HCT116 (cell line): ENCODE results near the gene TLE5. TPM values are rescaled to one million over a fixed set of nuclear protein-coding genes. Genes with fewer than 3 reads are reported as not detected.

ENCODE experiments used
- ATAC-seq: fragments of 200-7000 bp; cut with Tn5 transposase; 2 replicates; pipeline ENCODE4 v1.9.1; 2020; ENCODE audit warnings: mild to moderate bottlenecking, moderate library complexity
- BruUV-seq: library from RNA; stranded (reverse); fragments of 400-500 nt; replicated peaks from 2 replicates; lab custom pipeline; 2021; lab: Mats Ljungman, UMichigan
- CTCF ChIA-PET: fragments of 300-600 bp; sonication (Branson Sonifier 250); formaldehyde crosslinking; loops from one replicate; lab custom pipeline; 2021; ENCODE audit warnings: antibody characterized with exemption; lab: Charles Lee
- POLR2A ChIA-PET: fragments of 300-600, 350-600 bp; sonication (Branson Sonifier 250); formaldehyde crosslinking; loops from one replicate; lab custom pipeline; 2021; ENCODE audit warnings: antibody characterized with exemption; lab: Charles Lee
- RAD21 ChIA-PET, 2 experiments: fragments of 300-600 bp; sonication (Branson Sonifier 250); formaldehyde crosslinking; loops; one replicate each; lab custom pipeline; 2023; ENCODE audit warnings: low total read pairs in 2 of 2; ENCODE audit not compliant: uncharacterized antibody in 2 of 2, unreplicated experiment in 2 of 2, low non-redundant PET in 1 of 2; lab: Charles Lee
- DNase-seq: peaks from one replicate; pipeline ENCODE4 v3.0.0-alpha.2; 2010; ENCODE audit warnings: low read depth, low spot score
- H2AFZ ChIP-seq: fragments of 200-600 bp; shearing (Covaris generic), sonication (generic); 2 replicates; pipeline ENCODE4 v1.6.1; 2017; ENCODE audit warnings: low read depth, mixed run types, mixed read lengths, antibody characterized with exemption, low read length; ENCODE audit not compliant: poor library complexity, severe bottlenecking
- H3K27ac ChIP-seq: 2 replicates; pipeline ENCODE4 v1.5.1; 2012; ENCODE audit warnings: low read depth, low read length
- H3K27me3 ChIP-seq: fragments of 200-600 bp; sonication (generic); 2 replicates; pipeline ENCODE4 v1.6.1; 2016; ENCODE audit warnings: mixed run types, low read length, mixed read lengths; ENCODE audit not compliant: insufficient read depth
- H3K36me3 ChIP-seq, 2 experiments: fragments of 200-500 bp in 1 of 2; fragments of 200-600 bp in 1 of 2; sonication (Bioruptor generic) in 1 of 2; sonication (generic) in 1 of 2; 2 replicates each; pipeline versions ENCODE4 v1.5.1 to v1.6.1; 2014 to 2016; ENCODE audit warnings: low read length in 2 of 2, inconsistent platforms in 1 of 2, mixed read lengths in 1 of 2, mixed run types in 1 of 2; ENCODE audit not compliant: insufficient read depth in 2 of 2, control insufficient read depth in 1 of 2
- H3K4me1 ChIP-seq, 2 experiments: fragments of 200-600 bp in 1 of 2; sonication (generic) in 1 of 2; 2 replicates each; pipeline versions ENCODE4 v1.5.1 to v1.6.1; 2012 to 2017; ENCODE audit warnings: low read length in 2 of 2, inconsistent platforms in 1 of 2, mild to moderate bottlenecking in 1 of 2, mixed read lengths in 1 of 2, mixed run types in 1 of 2, moderate library complexity in 1 of 2; ENCODE audit not compliant: insufficient read depth in 2 of 2, control insufficient read depth in 1 of 2
- H3K4me2 ChIP-seq: fragments of 200-600 bp; sonication (generic); 2 replicates; pipeline ENCODE4 v1.6.1; 2017; ENCODE audit warnings: mixed run types, low read length, mixed read lengths
- H3K4me3 ChIP-seq, 2 experiments: fragments of 200-600 bp in 1 of 2; sonication (generic) in 1 of 2; replicated peaks in 1 of 2; 2 replicates each; pipeline ENCODE4 v1.5.1; 2011 to 2016; ENCODE audit warnings: low read length in 2 of 2, control low read depth in 1 of 2, low read depth in 1 of 2, mild to moderate bottlenecking in 1 of 2, mixed read lengths in 1 of 2, mixed run types in 1 of 2
- H3K79me2 ChIP-seq: fragments of 200-600 bp; sonication (generic); 2 replicates; pipeline ENCODE4 v1.6.1; 2017; ENCODE audit warnings: mild to moderate bottlenecking, mixed run types, low read length, moderate library complexity, mixed read lengths; ENCODE audit not compliant: insufficient read depth
- H3K9ac ChIP-seq: fragments of 200-600 bp; sonication (generic); 2 replicates; pipeline ENCODE4 v1.6.1; 2016; ENCODE audit warnings: low read length, mixed read lengths
- H3K9me2 ChIP-seq: fragments of 200-600 bp; sonication (generic), shearing (Covaris generic); 2 replicates; pipeline ENCODE4 v1.6.1; 2017; ENCODE audit warnings: mixed run types, mild to moderate bottlenecking, moderate library complexity; ENCODE audit not compliant: insufficient read depth
- H3K9me3 ChIP-seq, 2 experiments: fragments of 200-500 bp in 1 of 2; fragments of 200-600 bp in 1 of 2; sonication (Bioruptor generic) in 1 of 2; sonication (generic) in 1 of 2; 2 replicates each; pipeline ENCODE4 v1.6.1; 2014 to 2017; ENCODE audit warnings: low read length in 2 of 2, mixed read lengths in 2 of 2, inconsistent platforms in 1 of 2, low read depth in 1 of 2, mild to moderate bottlenecking in 1 of 2, mixed run types in 1 of 2, moderate library complexity in 1 of 2; ENCODE audit not compliant: control insufficient read depth in 1 of 2, insufficient read depth in 1 of 2
- H4K20me1 ChIP-seq: fragments of 200-600 bp; sonication (generic), shearing (Covaris generic); 2 replicates; pipeline ENCODE4 v1.6.1; 2017; ENCODE audit warnings: mixed run types, mild to moderate bottlenecking, moderate library complexity; ENCODE audit not compliant: insufficient read depth
- CBX3 ChIP-seq: IDR thresholded peaks from 2 replicates; pipeline ENCODE4 v1.6.1; 2012; ENCODE audit warnings: low read depth
- CEBPB ChIP-seq: IDR thresholded peaks from 2 replicates; pipeline ENCODE4 v1.6.1; 2012; ENCODE audit warnings: low read depth
- ELF1 ChIP-seq: IDR thresholded peaks from 2 replicates; pipeline ENCODE4 v1.6.1; 2012; ENCODE audit warnings: low read depth, borderline replicate concordance
- EZH2 ChIP-seq: fragments of 200-600 bp; sonication (generic); IDR thresholded peaks from 2 replicates; pipeline ENCODE4 v1.6.1; 2017; ENCODE audit warnings: antibody characterized with exemption, mixed run types
- POLR2A ChIP-seq: IDR thresholded peaks from 2 replicates; pipeline ENCODE4 v1.7.0; 2011; ENCODE audit warnings: borderline replicate concordance; ENCODE audit not compliant: insufficient read depth, insufficient read length; ENCODE audit errors: extremely low read depth
- SIN3A ChIP-seq: IDR thresholded peaks from 2 replicates; pipeline ENCODE4 v1.6.1; 2012; ENCODE audit warnings: low read depth
- SRF ChIP-seq: IDR thresholded peaks from 2 replicates; pipeline ENCODE4 v1.6.1; 2012; ENCODE audit warnings: low read depth
- ZBTB33 ChIP-seq: IDR thresholded peaks from 2 replicates; pipeline ENCODE4 v1.6.1; 2011; ENCODE audit warnings: mild to moderate bottlenecking, low read length, moderate library complexity; ENCODE audit not compliant: insufficient replicate concordance; ENCODE audit errors: extremely low read depth
- ZFX ChIP-seq: fragments of 450-650 bp; IDR thresholded peaks from 2 replicates; pipeline ENCODE4 v1.6.1; 2017
- intact Hi-C: fragments of 100-400 bp; cut with micrococcal nuclease; formaldehyde crosslinking; loops from 2 replicates; pipeline ENCODE4 v1.10.0; 2022
- total RNA-seq: library from RNA; stranded (reverse); gene quantifications from one replicate; pipeline ENCODE4 v1.2.1, GENCODE V29; 2021; ENCODE audit not compliant: unreplicated experiment

TLE5 gene
- total RNA-seq, 1 experiment from 2014 or later: 263 TPM

DNA sequence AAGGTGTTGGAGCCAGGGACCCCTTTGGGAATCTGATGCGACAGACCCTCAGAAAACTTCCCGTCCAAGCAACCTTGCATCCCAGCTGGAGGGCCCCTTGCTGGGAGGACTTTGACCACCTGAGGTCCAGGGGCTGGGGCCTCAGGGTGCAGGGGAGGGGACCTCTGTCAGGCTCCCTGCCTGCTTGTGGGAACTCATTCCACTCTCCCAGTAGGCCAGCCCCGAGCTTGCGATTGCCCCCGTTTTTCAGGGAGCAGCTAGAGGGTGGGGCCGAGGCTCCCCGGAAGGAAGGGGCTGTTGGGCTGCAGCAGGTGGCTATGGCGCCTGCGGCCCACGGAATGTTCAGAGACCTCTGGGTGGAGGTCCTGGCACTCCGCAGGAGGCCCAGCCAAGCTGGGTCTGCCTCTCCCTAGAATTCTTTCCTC, 34.6 kb upstream of the TLE5 start:
- H3K4me1 ChIP-seq: peaks cover 3 to 19% of the 10 kb centered on the region in 2 experiments; a peak in 3 of 4 replicates
- no peak overlapping the region for H3K4me3 ChIP-seq
- H3K9me2 ChIP-seq: no peaks in the 10 kb centered on the region
- H3K36me3 ChIP-seq: no peaks in the 10 kb centered on the region
- H2AFZ ChIP-seq: no peak overlapping the region
- ChIA-PET CTCF (no interaction called here), POLR2A (no interaction called here), RAD21 (no interaction called here)
- no peak overlapping the region for H3K9ac ChIP-seq
- no peak overlapping the region for H3K27ac ChIP-seq
- H3K27me3 ChIP-seq: no peaks in the 10 kb centered on the region
- H3K79me2 ChIP-seq: peaks cover 75% of the 10 kb centered on the region
- no TSS peak for BruUV-seq
- TF ChIP-seq EZH2 (no peak), SRF (no peak), POLR2A (no peak), ZFX (no peak), CEBPB (no peak), SIN3A (no peak), ZBTB33 (no peak)
- no peak overlapping the region for H3K4me2 ChIP-seq
- intact Hi-C loops: no loop called here
- H4K20me1 ChIP-seq: no peaks in the 10 kb centered on the region
- H3K9me3 ChIP-seq: no peaks in the 10 kb centered on the region
- ATAC-seq (no peak), DNase-seq (no peak)

DNA sequence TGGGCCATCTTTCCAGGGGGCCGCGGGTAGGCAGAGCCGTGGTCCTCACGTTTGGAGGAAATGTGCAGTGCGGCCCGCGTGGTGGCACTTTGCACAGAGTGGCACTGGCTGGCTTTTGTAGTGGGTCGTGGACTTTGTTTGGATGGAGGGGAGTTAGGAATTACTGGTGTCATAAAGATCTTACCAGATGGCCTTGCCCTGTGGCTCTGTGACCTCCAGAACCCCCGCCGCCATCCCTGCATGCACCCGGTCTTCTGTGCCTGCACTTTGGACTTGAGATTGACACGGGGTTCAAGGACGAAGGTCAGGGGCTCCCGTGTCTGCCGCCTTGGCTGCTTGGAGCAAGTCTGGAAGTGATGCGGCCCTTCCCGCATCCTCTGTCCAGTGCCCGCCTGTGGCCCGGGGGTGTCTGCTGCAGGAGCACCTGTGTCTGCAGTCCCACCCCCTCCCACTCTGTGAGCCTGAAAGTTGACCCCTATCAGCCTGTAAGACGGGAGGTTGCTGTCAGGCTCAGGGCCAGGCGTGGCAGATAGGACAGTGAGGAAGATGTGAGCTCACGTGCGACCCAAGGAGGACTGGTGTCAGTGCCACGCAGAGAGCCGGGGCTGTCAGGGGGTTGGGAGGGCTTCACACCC, 34.1 kb upstream of the TLE5 start:
- DNase-seq: no peak
- POLR2A ChIA-PET: no interaction called here

More for the DNA sequence above, 34.1 kb upstream of the TLE5 start:
- Histone ChIP-seq H4K20me1 (no peaks in the 10 kb centered on the region), H3K79me2 (peaks cover 69% of the 10 kb centered on the region), H3K27me3 (no peaks in the 10 kb centered on the region), H3K4me3 (no peak overlapping the region), H3K9ac (no peak overlapping the region), H3K4me2 (peak overlapping the region; percentile 87), H3K9me3 (no peaks in the 10 kb centered on the region), H3K9me2 (no peaks in the 10 kb centered on the region), H2AFZ (no peak overlapping the region), H3K36me3 (no peaks in the 10 kb centered on the region), H3K27ac (no peak overlapping the region), H3K4me1 (peaks cover 3 to 19% of the 10 kb centered on the region in 2 experiments; a peak in 3 of 4 replicates)
- no peak for ATAC-seq
- RAD21 ChIA-PET: no interaction called here
- intact Hi-C loops: no loop called here
- no peak for TF ChIP-seq CBX3
- TF ChIP-seq CEBPB: no peak
- no peak for TF ChIP-seq ELF1
- CTCF ChIA-PET: interaction anchor here (1.1 kb wide), 1 partner anchor 33 kb away, joined by 3 read pairs; no protein-coding TSS in a partner anchor
- BruUV-seq: TSS peak; percentile 48
